Lung microvascular endothelial cell (primary cell): ENCODE data around the gene CR1. TPM values are rescaled to one million over a fixed set of nuclear protein-coding genes. Genes with fewer than 3 reads are reported as not detected.
"Not testable (repeated sequence)": the region's sequence is repeated elsewhere in the genome, so short reads cannot be mapped to it uniquely, and the experiment has no call there.

Source experiments
- DNase-seq, 2 donors: peaks; one replicate each; pipeline versions ENCODE4 v3.0.0 to v3.0.0-alpha.2; 2010; ENCODE audit warnings: low read depth in 2 of 2
- total RNA-seq: library from RNA; depleted of rRNA; stranded (reverse); fragments of >200 nt; gene quantifications from 2 replicates; pipeline ENCODE4 v1.2.1, GENCODE V29; 2014

Gene CR1
- total RNA-seq, 1 donor from 2014 or later = not detected

- DNase-seq = no peak
Observed at GRCh38 chr1:207644166-207644851, 148.4 kb downstream of the CR1 start.

GRCh38 chr1:207644852-207645634 is 149.1 kb downstream of the CR1 start, which contains the start of gene CR1L:
Gene CR1L, plus strand, starts transcription at chr1:207645133. Its CDS starts 101 bp downstream, at chr1:207645234.
- peak; percentile 67 to 80 for DNase-seq

- no peak for DNase-seq
Observed at GRCh38 chr1:207645635-207646081, 149.7 kb downstream of the CR1 start.

- no peak for DNase-seq
Observed at GRCh38 chr1:207646171-207646570, 150.2 kb downstream of the CR1 start.

GRCh38 chr1:207646944-207647579 is 151.1 kb downstream of the CR1 start:
- no peak for DNase-seq

- DNase-seq = no peak
Observed at GRCh38 chr1:207647671-207648333, 151.8 kb downstream of the CR1 start.

- no peak for DNase-seq
Observed at GRCh38 chr1:207648334-207649209, 152.6 kb downstream of the CR1 start.

GRCh38 chr1:207649210-207649753 is 153.3 kb downstream of the CR1 start:
- DNase-seq = no peak

- no peak for DNase-seq
Observed at GRCh38 chr1:207649865-207650580, 154.1 kb downstream of the CR1 start.

GRCh38 chr1:207651583-207651982 is 155.6 kb downstream of the CR1 start:
- no peak for DNase-seq

- peak in 1 of 2 donors; percentile 2 for DNase-seq
Observed at GRCh38 chr1:207654320-207654719, 158.4 kb downstream of the CR1 start.

- no peak for DNase-seq
Observed at GRCh38 chr1:207658408-207658807, 162.5 kb downstream of the CR1 start.

- DNase-seq = no peak
Observed at GRCh38 chr1:207658904-207659485, 163.0 kb downstream of the CR1 start.

GRCh38 chr1:207659545-207660153 is 163.7 kb downstream of the CR1 start:
- no peak for DNase-seq

GRCh38 chr1:207661420-207661819 is 165.5 kb downstream of the CR1 start:
- DNase-seq = not testable (repeated sequence)

- DNase-seq = no peak
Observed at GRCh38 chr1:207666342-207666741, 170.4 kb downstream of the CR1 start.

- no peak for DNase-seq
Observed at GRCh38 chr1:207669528-207670009, 173.6 kb downstream of the CR1 start.

GRCh38 chr1:207670192-207670591 is 174.2 kb downstream of the CR1 start:
- DNase-seq = no peak

- DNase-seq = no peak
Observed at GRCh38 chr1:207670997-207671396, 175.0 kb downstream of the CR1 start.
